Peyer's patch (tissue), 4 donors: ENCODE results near the gene TNMD.

ENCODE experiments used
- POLR2A ChIP-seq, 2 donors: fragments of 450-650 bp; IDR thresholded peaks; one replicate each; pipeline ENCODE4 v1.5.1; 2017; ENCODE audit warnings: antibody characterized with exemption in 2 of 2, mild to moderate bottlenecking in 2 of 2, moderate library complexity in 2 of 2
- TF ChIP-seq, protein P1 (sequence below), 6 experiments: fragments of 450-650 bp in 4 of 6; fragments of 200-600 bp in 2 of 6; sonication (generic) in 1 of 6; IDR thresholded peaks; one replicate each; pipeline ENCODE4 v1.5.1; 2017 to 2019; ENCODE audit warnings: antibody characterized with exemption in 6 of 6, mild to moderate bottlenecking in 3 of 6, moderate library complexity in 1 of 6

GRCh38 chrX:100593126-100593525 lies 8.4 kb downstream of the TNMD start:
- TF ChIP-seq, protein P1, sequence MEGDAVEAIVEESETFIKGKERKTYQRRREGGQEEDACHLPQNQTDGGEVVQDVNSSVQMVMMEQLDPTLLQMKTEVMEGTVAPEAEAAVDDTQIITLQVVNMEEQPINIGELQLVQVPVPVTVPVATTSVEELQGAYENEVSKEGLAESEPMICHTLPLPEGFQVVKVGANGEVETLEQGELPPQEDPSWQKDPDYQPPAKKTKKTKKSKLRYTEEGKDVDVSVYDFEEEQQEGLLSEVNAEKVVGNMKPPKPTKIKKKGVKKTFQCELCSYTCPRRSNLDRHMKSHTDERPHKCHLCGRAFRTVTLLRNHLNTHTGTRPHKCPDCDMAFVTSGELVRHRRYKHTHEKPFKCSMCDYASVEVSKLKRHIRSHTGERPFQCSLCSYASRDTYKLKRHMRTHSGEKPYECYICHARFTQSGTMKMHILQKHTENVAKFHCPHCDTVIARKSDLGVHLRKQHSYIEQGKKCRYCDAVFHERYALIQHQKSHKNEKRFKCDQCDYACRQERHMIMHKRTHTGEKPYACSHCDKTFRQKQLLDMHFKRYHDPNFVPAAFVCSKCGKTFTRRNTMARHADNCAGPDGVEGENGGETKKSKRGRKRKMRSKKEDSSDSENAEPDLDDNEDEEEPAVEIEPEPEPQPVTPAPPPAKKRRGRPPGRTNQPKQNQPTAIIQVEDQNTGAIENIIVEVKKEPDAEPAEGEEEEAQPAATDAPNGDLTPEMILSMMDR (IDR thresholded peaks at IDR 0.05) = no peak
- no peak for TF ChIP-seq POLR2A (IDR thresholded peaks at IDR 0.05)
